ENCODE results near the gene PLEKHA8.

The PLEKHA8 gene

DNA sequence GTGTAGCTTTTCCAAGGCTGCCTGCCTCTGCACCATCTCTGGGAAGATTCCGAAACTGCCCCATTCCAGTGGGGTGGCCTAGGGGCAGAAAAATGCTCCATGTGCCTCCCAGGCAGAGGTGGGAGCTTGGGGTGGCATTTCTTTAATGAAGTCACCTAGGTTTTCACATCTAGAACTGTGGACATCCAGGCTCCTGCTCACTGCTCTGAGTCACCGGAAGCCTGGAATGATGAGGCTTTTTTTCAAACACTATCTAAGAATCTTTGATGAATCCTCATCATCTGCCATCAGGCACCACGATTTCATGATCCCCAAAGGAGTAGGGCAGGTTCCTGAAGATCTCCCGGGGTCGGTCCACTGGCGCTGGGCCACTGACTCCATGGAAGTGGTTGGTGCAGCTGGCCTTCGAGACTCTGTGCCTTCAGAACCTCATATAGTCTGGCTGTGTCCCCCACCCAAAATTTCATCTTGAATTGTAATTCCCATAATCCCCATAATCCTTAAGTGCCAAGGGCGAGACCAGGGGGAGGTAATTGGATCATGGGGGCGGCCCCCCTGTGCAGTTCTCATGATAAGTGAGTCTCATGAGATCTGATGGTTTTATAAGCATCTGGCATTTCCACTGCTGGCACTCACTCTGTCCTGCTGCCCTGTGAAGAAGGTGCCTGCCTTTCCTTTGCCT is 143.7 kb downstream of the PLEKHA8 start:
- no peaks in the 10 kb centered on the region for H4K20me1 ChIP-seq
- no peaks in the 10 kb centered on the region for H3K36me3 ChIP-seq
- no peaks in the 10 kb centered on the region for H3K9me3 ChIP-seq (replicated peaks in 1 of 11)
- H3K4me1 ChIP-seq: peaks cover 37 to 100% (median 42%) of the 10 kb centered on the region in 10 experiments
- H3K4me2 ChIP-seq: peak overlapping the region in 4 of 11 experiments; percentile 2 to 88 (median 66); a peak in 6 of 22 replicates
- TF ChIP-seq Cebpa-rat (IDR thresholded peaks at IDR 0.05): no peak
- peak overlapping the region in 2 of 11 experiments; percentile 37 to 40; a peak in 1 of 22 replicates for H3K27ac ChIP-seq
- H3K27me3 ChIP-seq: no peaks in the 10 kb centered on the region
- no peak overlapping the region for H3K4me3 ChIP-seq
- H3K9ac ChIP-seq: no peak overlapping the region

DNA sequence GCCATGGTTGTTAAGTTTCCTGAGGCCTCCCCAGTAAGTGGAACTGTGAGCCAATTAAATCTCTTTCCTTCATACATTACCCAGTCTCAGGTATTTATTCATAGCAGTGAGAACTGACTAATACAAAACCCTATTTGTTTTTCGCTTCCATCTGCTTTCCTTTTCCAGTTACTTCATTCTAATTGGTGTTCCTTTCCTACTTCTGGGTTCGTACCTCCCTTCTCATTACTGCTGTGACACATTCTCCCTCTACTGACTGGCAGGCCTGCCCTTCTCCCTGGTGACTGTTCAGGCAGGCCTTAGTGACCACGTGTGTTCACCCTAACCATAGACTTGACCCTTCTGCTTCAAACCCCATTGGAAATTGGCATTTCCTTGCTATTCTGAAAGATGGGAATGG is 144.2 kb downstream of the PLEKHA8 start:
- Histone ChIP-seq H3K4me2 (peak overlapping the region in 8 of 11 experiments; percentile 2 to 88 (median 68); a peak in 12 of 22 replicates), H3K9ac (no peak overlapping the region), H3K36me3 (no peaks in the 10 kb centered on the region), H3K27me3 (no peaks in the 10 kb centered on the region), H3K4me3 (no peak overlapping the region), H3K9me3 (replicated peaks in 1 of 11) (no peaks in the 10 kb centered on the region), H3K4me1 (peaks cover 42 to 100% (median 47%) of the 10 kb centered on the region in 10 experiments), H3K27ac (peak overlapping the region in 4 of 11 experiments; percentile 1 to 40 (median 34); a peak in 3 of 22 replicates), H4K20me1 (no peaks in the 10 kb centered on the region)
- no peak for TF ChIP-seq Cebpa-rat (IDR thresholded peaks at IDR 0.05)

DNA sequence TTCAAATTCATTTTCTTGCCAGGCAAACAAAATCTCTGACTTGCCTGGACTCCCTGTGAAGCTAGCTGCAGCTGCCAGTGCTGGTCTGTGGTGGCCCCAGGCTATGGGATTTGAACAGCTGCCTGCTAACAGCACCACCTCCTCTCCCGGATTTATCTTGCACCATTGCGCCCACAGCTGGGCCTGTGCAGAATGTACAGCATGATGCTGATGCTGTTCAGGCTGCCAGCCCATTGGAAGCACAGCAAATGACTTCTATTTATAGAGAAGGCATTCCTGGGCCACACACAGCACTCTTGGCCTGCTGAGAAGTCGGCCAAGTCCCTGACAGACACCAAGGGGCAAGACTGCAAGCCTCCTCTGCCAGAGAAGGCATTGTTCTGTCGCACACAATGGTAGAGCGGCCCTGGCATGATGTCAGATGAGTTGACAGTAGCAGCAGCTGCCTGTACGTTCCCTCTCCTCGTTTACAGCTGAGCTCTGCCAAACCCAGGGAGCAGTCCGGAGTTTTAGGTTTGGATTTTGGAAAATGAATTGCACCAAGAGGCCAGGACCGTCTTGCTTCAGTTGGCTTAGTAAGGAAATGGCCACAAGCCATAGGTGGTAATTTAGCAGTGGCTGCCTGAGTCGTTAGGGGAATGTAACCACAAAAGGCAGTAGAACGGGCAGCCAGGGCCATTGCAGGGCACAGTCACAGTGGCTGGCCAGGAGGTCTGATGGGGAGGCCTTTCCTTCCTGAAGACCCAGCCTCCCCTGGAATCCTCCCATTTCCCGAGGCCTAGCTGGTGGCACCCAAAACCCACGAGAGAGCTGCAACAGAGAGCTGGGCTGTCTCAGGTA is 145.1 kb downstream of the PLEKHA8 start:
- peak overlapping the region in 6 of 11 experiments; percentile 13 to 48 (median 34); a peak in 9 of 22 replicates for H3K27ac ChIP-seq
- no peaks in the 10 kb centered on the region for H3K27me3 ChIP-seq
- peak overlapping the region; percentile 45 to 88 (median 68) for H3K4me2 ChIP-seq
- H3K4me3 ChIP-seq: no peak overlapping the region
- TF ChIP-seq Cebpa-rat (IDR thresholded peaks at IDR 0.05): no peak
- 0 out of 22 replicates have a peak overlapping the region, but pooled peaks of 1 of the 11 experiments have one; percentile 1 for H3K9ac ChIP-seq
- H3K36me3 ChIP-seq: no peaks in the 10 kb centered on the region
- peaks cover 44 to 100% (median 50%) of the 10 kb centered on the region in 10 experiments for H3K4me1 ChIP-seq
- H3K9me3 ChIP-seq (replicated peaks in 1 of 11): no peaks in the 10 kb centered on the region
- H4K20me1 ChIP-seq: no peaks in the 10 kb centered on the region

DNA sequence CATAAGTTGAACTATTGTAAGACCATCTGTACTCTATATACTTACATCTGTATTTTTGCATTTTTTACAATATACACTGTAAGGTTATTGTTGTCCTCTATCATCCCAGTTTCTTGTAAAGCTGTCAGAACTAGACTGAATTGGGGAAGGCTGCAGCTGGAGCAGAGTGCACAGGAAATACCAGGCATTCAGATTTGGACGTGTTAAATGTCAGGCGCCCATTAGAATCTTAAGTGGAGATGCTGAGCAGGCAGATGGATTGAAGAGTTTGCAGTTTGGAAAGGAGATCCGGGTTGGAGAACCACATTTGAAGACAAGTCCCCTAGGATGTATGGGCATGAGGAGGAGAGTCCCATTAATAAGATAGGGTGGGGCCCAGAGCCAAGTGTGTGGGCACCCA is 147.0 kb downstream of the PLEKHA8 start:
- H3K4me3 ChIP-seq: no peak overlapping the region
- H3K27ac ChIP-seq: peak overlapping the region in 5 of 11 experiments; percentile 8 to 83 (median 50); a peak in 4 of 22 replicates
- H3K27me3 ChIP-seq: no peaks in the 10 kb centered on the region
- H3K4me1 ChIP-seq: peaks cover 47 to 100% (median 60%) of the 10 kb centered on the region in 10 experiments
- no peaks in the 10 kb centered on the region for H3K36me3 ChIP-seq
- H3K9ac ChIP-seq: no peak overlapping the region; a peak in 1 of 22 replicates
- peak overlapping the region; percentile 63 to 88 (median 74) for H3K4me2 ChIP-seq
- no peak for TF ChIP-seq Cebpa-rat (IDR thresholded peaks at IDR 0.05)
- H4K20me1 ChIP-seq: no peaks in the 10 kb centered on the region
- H3K9me3 ChIP-seq (replicated peaks in 1 of 11): no peaks in the 10 kb centered on the region

DNA sequence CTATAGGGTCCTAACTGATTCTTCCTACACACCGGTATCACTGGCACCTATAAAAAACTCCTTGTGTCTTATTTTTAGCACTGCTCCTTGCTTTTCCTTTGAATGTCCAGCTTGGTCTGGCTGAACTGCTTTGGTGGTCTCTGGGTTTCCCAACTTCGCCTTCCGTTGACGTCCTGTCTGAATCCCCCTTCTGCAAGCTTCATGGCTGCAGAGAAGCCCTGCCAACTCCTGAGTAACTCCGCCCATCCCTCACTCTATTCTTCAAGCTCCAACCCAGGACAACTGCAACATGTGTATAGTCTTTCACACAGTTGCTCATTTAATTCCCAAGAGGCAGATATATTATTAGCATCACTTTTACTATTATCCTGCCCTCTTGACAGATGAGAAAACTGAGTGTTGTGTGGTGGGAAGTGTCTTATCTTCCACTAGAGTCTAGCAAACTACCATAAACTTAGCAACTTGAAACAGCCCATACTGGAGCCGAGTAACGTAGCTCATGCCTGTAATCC is 147.5 kb downstream of the PLEKHA8 start:
- H3K27ac ChIP-seq: peak overlapping the region; percentile 1 to 83 (median 59); a peak in 13 of 22 replicates
- H3K4me3 ChIP-seq: no peak overlapping the region
- peak overlapping the region; percentile 63 to 88 (median 74) for H3K4me2 ChIP-seq
- TF ChIP-seq Cebpa-rat (IDR thresholded peaks at IDR 0.05): no peak
- H4K20me1 ChIP-seq: no peaks in the 10 kb centered on the region
- H3K9ac ChIP-seq: peak overlapping the region in 2 of 11 experiments; percentile 6 to 45; a peak in 2 of 22 replicates
- H3K27me3 ChIP-seq: no peaks in the 10 kb centered on the region
- H3K9me3 ChIP-seq (replicated peaks in 1 of 11): peaks cover 0 to 2% (median 0%) of the 10 kb centered on the region in 11 experiments; a peak in 2 of 22 replicates
- H3K36me3 ChIP-seq: no peaks in the 10 kb centered on the region
- H3K4me1 ChIP-seq: peaks cover 47 to 99% (median 60%) of the 10 kb centered on the region in 10 experiments

DNA sequence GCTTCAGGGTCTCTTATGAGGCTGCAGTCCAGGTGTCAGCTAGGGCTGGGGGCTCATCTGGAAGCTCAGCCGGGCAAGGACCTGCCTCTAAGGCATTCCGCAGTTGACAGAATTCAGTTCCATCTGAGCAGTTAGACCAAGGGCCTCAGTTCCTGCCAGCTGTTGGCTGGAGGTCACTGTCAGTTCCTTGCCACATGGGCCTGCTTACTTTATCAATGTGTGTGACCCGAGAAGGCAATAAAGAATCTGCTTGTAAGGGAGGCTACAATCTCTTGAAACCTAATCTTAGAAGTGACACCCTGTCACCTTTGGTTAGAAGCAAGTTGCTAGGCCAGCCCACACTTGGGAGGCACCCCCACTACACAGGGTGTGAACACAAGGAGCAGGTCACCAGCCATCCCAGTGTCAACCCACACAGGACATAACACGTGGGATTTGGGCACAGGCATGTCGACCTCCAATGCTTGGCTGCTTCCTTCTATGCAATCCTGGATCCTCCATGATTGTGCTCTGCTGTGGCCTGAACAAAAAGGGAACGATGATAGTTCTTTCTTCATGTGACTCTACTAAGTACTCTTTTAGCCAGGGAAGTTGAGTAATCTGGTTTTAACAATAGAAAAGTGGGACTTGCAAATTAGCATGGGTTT is 148.4 kb downstream of the PLEKHA8 start:
- Histone ChIP-seq H3K4me2 (peak overlapping the region; percentile 63 to 88 (median 74)), H3K4me3 (no peak overlapping the region), H3K27me3 (no peaks in the 10 kb centered on the region), H3K4me1 (peaks cover 47 to 96% (median 60%) of the 10 kb centered on the region in 10 experiments), H3K9me3 (replicated peaks in 1 of 11) (peaks cover 0 to 11% (median 0%) of the 10 kb centered on the region in 11 experiments; a peak in 5 of 22 replicates), H4K20me1 (no peaks in the 10 kb centered on the region), H3K36me3 (no peaks in the 10 kb centered on the region), H3K27ac (peak overlapping the region; percentile 21 to 83 (median 61); a peak in 20 of 22 replicates), H3K9ac (peak overlapping the region in 7 of 11 experiments; percentile 0 to 57 (median 29); a peak in 8 of 22 replicates)
- 0 out of 22 replicates have a peak, but pooled peaks of 1 of the 11 experiments have one; percentile 6 for TF ChIP-seq Cebpa-rat (IDR thresholded peaks at IDR 0.05)

DNA sequence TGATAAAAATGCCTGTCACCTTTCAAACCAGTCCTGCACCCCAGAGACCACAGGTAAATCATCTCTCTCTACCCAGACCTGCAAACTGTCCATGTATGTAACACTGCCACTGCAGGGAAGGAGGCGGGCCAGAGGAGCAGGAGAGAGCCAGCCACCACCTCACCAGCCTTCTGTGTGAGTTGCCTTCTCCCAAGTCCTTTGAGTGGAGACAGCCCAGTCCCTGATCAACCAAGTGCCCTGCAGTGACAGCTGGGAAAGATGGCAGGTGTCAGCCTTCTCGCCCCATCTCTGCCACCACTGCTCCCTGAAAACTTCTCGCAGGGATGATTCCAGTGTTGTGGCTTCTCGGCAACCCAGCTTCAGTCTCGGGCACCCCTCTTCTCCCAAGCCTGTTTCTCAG is 149.0 kb downstream of the PLEKHA8 start:
- peak overlapping the region in 2 of 11 experiments; percentile 61 to 65; a peak in 4 of 22 replicates for H3K9ac ChIP-seq

DNA sequence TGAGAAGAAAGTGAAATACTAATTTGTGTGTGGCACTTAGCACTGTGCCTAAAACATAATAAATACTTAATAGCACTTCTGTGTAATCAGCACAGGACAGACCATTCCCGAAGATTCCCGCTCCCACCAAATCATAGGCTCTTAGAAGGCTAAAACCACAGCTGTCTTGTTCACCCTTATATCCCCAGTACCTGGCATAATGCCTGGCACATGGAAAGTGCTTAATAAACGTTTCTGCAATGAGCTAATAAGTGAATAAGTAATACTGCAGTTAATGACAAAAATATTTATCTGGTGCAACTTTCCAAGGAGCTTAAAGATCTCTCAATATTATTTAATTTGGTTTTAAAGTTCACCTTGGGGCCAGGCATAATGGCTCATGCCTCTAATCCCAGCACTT is 149.8 kb downstream of the PLEKHA8 start:
- TF ChIP-seq Cebpa-rat (IDR thresholded peaks at IDR 0.05): no peak
- peaks cover 0 to 25% (median 0%) of the 10 kb centered on the region in 11 experiments; a peak in 10 of 22 replicates for H3K9me3 ChIP-seq (replicated peaks in 1 of 11)
- peak overlapping the region in 4 of 11 experiments; percentile 73 to 88 (median 78); a peak in 8 of 22 replicates for H3K4me2 ChIP-seq
- peak overlapping the region in 2 of 11 experiments; percentile 61 to 65; a peak in 3 of 22 replicates for H3K9ac ChIP-seq
- H3K27me3 ChIP-seq: no peaks in the 10 kb centered on the region
- no peaks in the 10 kb centered on the region for H4K20me1 ChIP-seq
- H3K27ac ChIP-seq: peak overlapping the region in 5 of 11 experiments; percentile 65 to 83 (median 69); a peak in 9 of 22 replicates
- no peaks in the 10 kb centered on the region for H3K36me3 ChIP-seq
- H3K4me1 ChIP-seq: peaks cover 41 to 95% (median 53%) of the 10 kb centered on the region in 10 experiments
- no peak overlapping the region for H3K4me3 ChIP-seq

More for the DNA sequence above, 149.0 kb downstream of the PLEKHA8 start:
- H3K27me3 ChIP-seq: no peaks in the 10 kb centered on the region
- no peak overlapping the region for H3K4me3 ChIP-seq
- H3K9me3 ChIP-seq (replicated peaks in 1 of 11): peaks cover 0 to 17% (median 0%) of the 10 kb centered on the region in 11 experiments; a peak in 6 of 22 replicates
- H3K4me2 ChIP-seq: peak overlapping the region; percentile 63 to 88 (median 74)
- H3K4me1 ChIP-seq: peaks cover 47 to 95% (median 60%) of the 10 kb centered on the region in 10 experiments
- 0 out of 22 replicates have a peak, but pooled peaks of 1 of the 11 experiments have one; percentile 6 for TF ChIP-seq Cebpa-rat (IDR thresholded peaks at IDR 0.05)
- H3K27ac ChIP-seq: peak overlapping the region; percentile 21 to 83 (median 61); a peak in 18 of 22 replicates
- no peaks in the 10 kb centered on the region for H4K20me1 ChIP-seq
- H3K36me3 ChIP-seq: no peaks in the 10 kb centered on the region

Measured in BLaER1 treated with 17β-estradiol and CSF1 and Interleukin-3, amounts not matched to agents 10 nM and 100 nM (cell line).